ENCODE measurements around the gene EIF2B1.
A peak's percentile ranks its signal among the peaks of the same experiment; 100 is the strongest.

The EIF2B1 gene

GRCh38 chr12:123633379-123634141 lies at the start of gene EIF2B1, which contains the start of gene GTF2H3:
TSS of gene EIF2B1 (minus strand) at chr12:123633686. CDS start at chr12:123633557, 129 bp downstream.
TSS of gene GTF2H3 (plus strand) at chr12:123633829. CDS start at chr12:123633860, 31 bp downstream.
- peak; percentile 98 for DNase-seq

- DNase-seq: no peak
Measured at GRCh38 chr12:123681605-123682004, 48.1 kb upstream of the EIF2B1 start.

- no peak for DNase-seq
Measured at GRCh38 chr12:123678981-123679380, 45.5 kb upstream of the EIF2B1 start.

- no peak for DNase-seq
Measured at GRCh38 chr12:123676616-123677320, 43.3 kb upstream of the EIF2B1 start.

- DNase-seq: no peak
Measured at GRCh38 chr12:123675436-123675835, 42.0 kb upstream of the EIF2B1 start.

GRCh38 chr12:123671876-123672275 lies 38.4 kb upstream of the EIF2B1 start:
- peak; percentile 38 for DNase-seq

- peak; percentile 87 for DNase-seq
Measured at GRCh38 chr12:123670882-123671728, 37.6 kb upstream of the EIF2B1 start, which contains the start of gene TCTN2. TSS of gene TCTN2 (plus strand) at chr12:123671113. CDS start at chr12:123671241, 128 bp downstream.

- no peak for DNase-seq
Measured at GRCh38 chr12:123667771-123668170, 34.3 kb upstream of the EIF2B1 start.

- DNase-seq: no peak
Measured at GRCh38 chr12:123659996-123660727, 26.7 kb upstream of the EIF2B1 start.

GRCh38 chr12:123657211-123657610 lies 23.7 kb upstream of the EIF2B1 start:
- DNase-seq: no peak

- no peak for DNase-seq
Measured at GRCh38 chr12:123656392-123656791, 22.9 kb upstream of the EIF2B1 start.

GRCh38 chr12:123655420-123655819 lies 21.9 kb upstream of the EIF2B1 start:
- DNase-seq: no peak

GRCh38 chr12:123654129-123654701 lies 20.7 kb upstream of the EIF2B1 start:
- DNase-seq: no peak

GRCh38 chr12:123648401-123648800 lies 14.9 kb upstream of the EIF2B1 start:
- DNase-seq: no peak

GRCh38 chr12:123645878-123646277 lies 12.4 kb upstream of the EIF2B1 start:
- no peak for DNase-seq

- DNase-seq: no peak
Measured at GRCh38 chr12:123645380-123645779, 11.9 kb upstream of the EIF2B1 start.

- no peak for DNase-seq
Measured at GRCh38 chr12:123643911-123644310, 10.4 kb upstream of the EIF2B1 start.

- DNase-seq: no peak
Measured at GRCh38 chr12:123634142-123634561, 666 bp upstream of the EIF2B1 start.

GRCh38 chr12:123621619-123622530 lies 11.6 kb downstream of the EIF2B1 start:
- no peak for DNase-seq

- no peak for DNase-seq
Measured at GRCh38 chr12:123621101-123621500, 12.4 kb downstream of the EIF2B1 start.

- no peak for DNase-seq
Measured at GRCh38 chr12:123617580-123617979, 15.9 kb downstream of the EIF2B1 start.

Measured in DMS79 treated with DMSO at 0.1 percent for 48 hours (cell line).